Ascending aorta (tissue), 2 donors: ENCODE measurements around the gene CLEC16A. TPM values are rescaled to one million over a fixed set of nuclear protein-coding genes. Genes with fewer than 3 reads are reported as not detected.

ENCODE experiments used
- DNase-seq, 2 donors: peaks; one replicate each; pipeline ENCODE4 v3.0.0-alpha.2; 2019; ENCODE audit warnings: low spot score in 2 of 2
- H3K27ac ChIP-seq, 2 donors: fragments of 200-600 bp; sonication (generic); one replicate each; pipeline ENCODE4 v1.5.1; 2016 to 2017; ENCODE audit warnings: mild to moderate bottlenecking in 1 of 2
- H3K27me3 ChIP-seq: fragments of 200-600 bp; sonication (generic); one replicate; pipeline ENCODE4 v1.5.1; 2017
- H3K36me3 ChIP-seq, 2 donors: fragments of 200-600 bp; sonication (generic); one replicate each; pipeline ENCODE4 v1.5.1; 2016
- H3K4me1 ChIP-seq, 2 donors: fragments of 200-600 bp; sonication (generic); one replicate each; pipeline ENCODE4 v1.5.1; 2016 to 2017; ENCODE audit warnings: mild to moderate bottlenecking in 1 of 2
- H3K4me3 ChIP-seq, 2 donors: fragments of 200-600 bp; sonication (generic); one replicate each; pipeline ENCODE4 v1.5.1; 2016 to 2017; ENCODE audit warnings: mild to moderate bottlenecking in 1 of 2
- H3K9me3 ChIP-seq, 2 donors: fragments of 200-600 bp; sonication (generic); one replicate each; pipeline ENCODE4 v1.5.1; 2016
- CTCF ChIP-seq, 3 experiments: fragments of 200-600 bp in 2 of 3; fragments of 450-650 bp in 1 of 3; sonication (generic) in 2 of 3; IDR thresholded peaks; one replicate each; pipeline ENCODE4 v1.5.1; 2016 to 2019; ENCODE audit warnings: antibody characterized with exemption in 3 of 3, mild to moderate bottlenecking in 1 of 3, moderate library complexity in 1 of 3
- intact Hi-C: fragments of 100-400 bp; cut with DNase I; formaldehyde crosslinking; loops from one replicate; pipeline ENCODE4 v1.15.1; 2023
- total RNA-seq: library from RNA; depleted of rRNA; stranded (reverse); fragments of >200 nt; gene quantifications from one replicate; pipeline ENCODE4 v1.1.0, GENCODE V29; 2016

The CLEC16A gene
- total RNA-seq, 1 donor from 2014 or later: 16.2 TPM

GRCh38 chr16:11105038-11105903 lies 160.9 kb downstream of the CLEC16A start:
- DNase-seq: peak in 1 of 2 donors; percentile 79
- intact Hi-C loops: loop anchor here (2.0 to 5.0 kb wide), 3 partner anchors 28 to 152 kb away; partner anchors contain the start of gene SOCS1
- H3K27ac ChIP-seq: peak overlapping the region; percentile 31 to 83
- TF ChIP-seq CTCF (IDR thresholded peaks at IDR 0.05): no peak
- no peaks in the 10 kb centered on the region for H3K27me3 ChIP-seq
- H3K9me3 ChIP-seq: no peaks in the 10 kb centered on the region
- H3K4me1 ChIP-seq: peaks cover 26 to 54% of the 10 kb centered on the region in 2 donors
- peak overlapping the region in 1 of 2 donors; percentile 18 for H3K4me3 ChIP-seq
- H3K36me3 ChIP-seq: no peaks in the 10 kb centered on the region

DNA sequence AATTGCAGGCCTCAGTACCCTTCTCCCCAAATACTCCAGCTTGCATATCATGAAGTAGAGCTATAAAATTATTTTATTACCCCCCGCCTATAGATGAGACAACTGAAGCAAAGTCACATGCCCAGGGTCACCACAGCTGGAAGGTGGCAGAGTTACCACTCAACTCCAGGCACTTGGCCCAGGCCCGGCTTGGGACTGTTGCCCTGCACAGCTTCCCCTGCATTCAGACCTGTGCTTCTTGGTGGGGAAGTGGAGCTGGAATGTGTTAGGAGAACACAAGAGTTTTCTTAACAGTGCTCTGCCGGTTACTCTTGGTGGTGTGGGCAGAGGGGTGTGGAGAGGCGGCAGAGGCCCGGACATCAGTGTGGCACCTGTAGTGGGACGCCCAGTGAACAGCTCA lies 162.4 kb downstream of the CLEC16A start:
- Histone ChIP-seq H3K4me3 (no peak overlapping the region), H3K9me3 (no peaks in the 10 kb centered on the region), H3K27ac (peak overlapping the region; percentile 42 to 83), H3K36me3 (no peaks in the 10 kb centered on the region), H3K4me1 (peaks cover 26 to 53% of the 10 kb centered on the region in 2 donors), H3K27me3 (no peaks in the 10 kb centered on the region)
- TF ChIP-seq CTCF (IDR thresholded peaks at IDR 0.05): no peak
- DNase-seq: no peak
- intact Hi-C loops: loop anchor here (5.0 kb wide), 2 partner anchors 56 to 151 kb away; partner anchors contain the start of gene SOCS1

DNA sequence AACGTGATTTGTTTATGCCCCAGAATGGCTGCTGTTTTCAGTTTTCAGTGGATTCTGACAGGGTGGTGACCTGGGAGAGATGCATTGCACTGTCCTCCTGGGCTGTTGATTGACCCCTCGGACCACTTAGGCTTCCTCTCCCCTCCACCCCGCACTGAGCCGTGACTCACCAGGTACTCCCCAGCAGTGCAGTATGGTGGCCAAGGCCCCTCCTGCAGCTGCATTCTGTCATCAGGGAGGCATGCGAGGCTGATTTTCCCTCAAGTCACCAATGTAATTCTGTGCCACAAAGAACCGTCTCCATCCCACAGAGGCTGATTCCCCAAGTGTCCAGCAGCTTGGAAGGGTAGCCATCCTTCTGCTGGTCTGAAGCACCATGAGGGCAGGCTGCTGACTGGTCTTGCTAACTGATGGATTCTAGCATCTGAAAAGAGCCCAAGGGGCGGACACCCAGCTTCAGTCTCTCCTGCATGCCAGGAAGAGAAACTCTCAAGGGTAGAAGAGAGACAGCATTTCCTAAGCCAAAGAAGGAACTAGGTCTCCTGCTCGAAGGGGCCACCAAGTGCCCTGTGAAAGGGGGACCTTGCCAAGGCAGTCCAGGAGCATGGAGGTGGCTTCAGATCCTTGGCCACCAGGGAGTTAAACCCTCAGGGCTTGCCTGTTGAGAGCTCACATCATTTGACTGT lies 163.6 kb downstream of the CLEC16A start:
- Histone ChIP-seq H3K9me3 (no peaks in the 10 kb centered on the region), H3K4me3 (no peak overlapping the region), H3K27ac (peak overlapping the region; percentile 58 to 83), H3K27me3 (no peaks in the 10 kb centered on the region), H3K36me3 (no peaks in the 10 kb centered on the region), H3K4me1 (peaks cover 26 to 55% of the 10 kb centered on the region in 2 donors)
- intact Hi-C loops: loop anchor here (5.0 kb wide), 2 partner anchors 54 to 149 kb away; partner anchors contain the start of gene SOCS1
- DNase-seq: peak in 1 of 2 donors; percentile 85
- no peak for TF ChIP-seq CTCF (IDR thresholded peaks at IDR 0.05)

GRCh38 chr16:11108466-11108805 lies 164.1 kb downstream of the CLEC16A start:
- DNase-seq: no peak
- TF ChIP-seq CTCF (IDR thresholded peaks at IDR 0.05): no peak

GRCh38 chr16:11109566-11109965 lies 165.2 kb downstream of the CLEC16A start:
- TF ChIP-seq CTCF (IDR thresholded peaks at IDR 0.05): no peak
- Histone ChIP-seq H3K4me1 (peaks cover 23 to 60% of the 10 kb centered on the region in 2 donors), H3K27ac (peak overlapping the region; percentile 79 to 83), H3K27me3 (no peaks in the 10 kb centered on the region), H3K9me3 (no peaks in the 10 kb centered on the region), H3K4me3 (no peak overlapping the region), H3K36me3 (no peaks in the 10 kb centered on the region)
- intact Hi-C loops: loop anchor here (5.0 kb wide), 2 partner anchors 53 to 148 kb away; partner anchors contain the start of gene SOCS1
- peak in 1 of 2 donors; percentile 39 for DNase-seq

More at GRCh38 chr16:11108466-11108805, 164.1 kb downstream of the CLEC16A start:
- Histone ChIP-seq H3K9me3 (no peaks in the 10 kb centered on the region), H3K27me3 (no peaks in the 10 kb centered on the region), H3K36me3 (no peaks in the 10 kb centered on the region), H3K4me3 (no peak overlapping the region), H3K27ac (peak overlapping the region; percentile 58 to 83), H3K4me1 (peaks cover 26 to 60% of the 10 kb centered on the region in 2 donors)
- intact Hi-C loops: loop anchor here (5.0 kb wide), 2 partner anchors 54 to 149 kb away; partner anchors contain the start of gene SOCS1
